HG03378 (cell line): ENCODE results near the gene FRMD7.

Experiments used
- ATAC-seq: cut with Tn5 transposase; IDR thresholded peaks from one replicate; pipeline ENCODE4 v1.9.1; 2021; ENCODE audit warnings: mild to moderate bottlenecking, moderate library complexity; ENCODE audit not compliant: unreplicated experiment

The FRMD7 gene

DNA sequence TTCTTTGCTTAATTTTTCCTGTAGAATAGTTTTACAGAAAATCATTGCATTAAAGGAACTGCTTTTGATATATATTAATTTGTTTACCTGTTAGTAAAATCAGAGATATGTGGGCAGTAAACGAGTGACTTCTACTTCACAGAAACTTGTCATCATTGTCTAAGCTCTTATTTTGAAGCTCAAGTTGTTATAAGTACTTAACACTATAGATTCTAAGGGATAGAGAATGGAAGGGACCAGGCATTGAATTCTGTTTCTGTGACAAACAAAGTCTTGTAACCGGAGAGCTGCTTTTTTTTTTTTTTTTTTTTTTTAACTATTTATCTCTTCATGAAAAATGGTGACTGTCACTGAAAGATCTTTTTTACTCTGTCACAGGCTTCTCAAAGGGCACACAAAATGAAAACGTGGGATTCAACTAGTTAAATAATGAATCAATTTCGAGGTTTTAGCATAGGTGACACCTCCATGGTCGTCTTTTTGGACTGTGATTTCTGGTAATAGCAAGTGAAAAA, 90.3 kb downstream of the FRMD7 start:
- ATAC-seq = no peak

DNA sequence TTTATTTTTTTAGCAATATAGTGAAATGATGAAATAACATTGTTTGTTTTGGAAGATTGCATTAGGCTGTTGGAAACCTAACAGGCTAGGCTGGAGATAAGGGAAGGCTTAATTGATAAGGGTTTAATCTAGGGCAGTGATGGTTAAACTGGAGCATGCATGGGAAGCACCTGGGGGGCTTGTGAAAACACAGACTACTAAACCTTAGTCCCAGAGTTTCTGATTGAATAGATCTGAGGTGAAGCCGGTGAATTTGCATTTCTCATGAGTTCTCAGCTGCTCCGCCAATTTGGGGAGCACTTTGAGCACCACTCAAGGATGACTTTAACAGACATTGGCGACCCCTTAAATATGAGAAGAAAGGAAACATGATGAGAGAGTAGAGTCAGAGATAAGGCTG, 93.2 kb downstream of the FRMD7 start:
- ATAC-seq = no peak

DNA sequence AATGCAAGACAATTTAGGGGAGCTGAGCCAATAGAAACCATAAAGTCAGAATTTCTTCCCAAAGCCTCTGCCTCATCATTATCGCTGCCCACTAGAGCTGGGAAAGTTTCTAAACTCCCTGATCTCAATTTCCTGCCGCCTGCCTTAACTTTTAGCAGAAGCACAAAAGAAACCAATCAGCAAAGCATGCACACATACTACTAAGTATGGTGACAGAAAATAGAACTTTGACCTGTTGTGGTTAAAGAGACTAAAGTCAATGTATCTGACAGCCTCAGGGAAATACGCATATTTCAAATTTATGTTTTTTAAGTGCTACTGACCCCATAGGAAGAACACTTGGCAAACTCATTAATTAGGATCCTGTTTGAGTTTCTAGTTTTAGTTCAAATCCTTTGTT, 94.7 kb downstream of the FRMD7 start:
- ATAC-seq = peak; percentile 62

DNA sequence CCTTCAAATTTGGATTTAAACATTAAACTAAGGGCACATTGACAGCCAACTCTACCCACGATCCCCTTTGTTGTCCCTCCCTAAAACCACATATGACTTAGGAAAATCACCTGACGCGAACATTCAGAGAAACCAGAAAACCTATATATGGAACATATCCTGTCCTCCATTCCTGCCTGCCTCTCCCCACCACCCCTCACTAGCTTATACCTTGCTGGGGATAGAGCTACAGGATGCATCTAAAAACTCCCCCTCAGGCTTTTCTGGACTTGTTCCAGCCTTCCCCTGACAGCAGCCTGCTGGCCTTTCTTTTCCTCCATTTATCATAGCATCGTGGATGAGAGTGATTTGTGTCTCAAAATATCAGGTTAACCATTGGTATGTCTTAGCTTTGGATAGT, 96.0 kb downstream of the FRMD7 start:
- no peak for ATAC-seq

DNA sequence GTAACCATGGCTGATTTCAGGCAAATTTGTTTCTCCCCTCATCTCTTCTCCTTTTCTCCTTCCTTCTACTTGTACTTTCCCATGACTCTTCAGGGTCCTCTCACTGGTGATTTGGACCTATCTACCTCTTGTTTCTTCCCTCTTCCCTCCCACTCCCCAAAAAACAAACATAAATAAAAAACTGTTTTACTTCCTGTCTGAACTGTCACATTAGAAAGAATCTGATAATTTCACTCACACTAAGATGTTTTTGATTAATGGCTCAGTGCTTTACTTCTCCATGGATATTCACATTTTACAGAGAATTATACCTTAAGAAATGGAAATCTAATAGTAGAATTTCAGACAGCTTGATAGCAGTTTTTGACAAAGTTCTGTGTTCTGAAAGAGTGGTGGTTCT, 97.6 kb downstream of the FRMD7 start:
- no peak for ATAC-seq
